Activated B cell treated with CpG ODN at 0.5 μM for 24 hours (primary cell): ENCODE measurements around the gene JARID2. TPM values are rescaled to one million over a fixed set of nuclear protein-coding genes. Genes with fewer than 3 reads are reported as not detected.

ENCODE experiments used
- ATAC-seq: fragments of 200-7000 bp; cut with Tn5 transposase; one replicate; pipeline ENCODE4 v1.10.0; 2021; ENCODE audit warnings: low read depth, mild to moderate bottlenecking, moderate library complexity
- CTCF ChIA-PET: fragments of 350-600 bp; sonication (Branson Sonifier 250); formaldehyde crosslinking; loops from one replicate; lab custom pipeline; 2021; ENCODE audit warnings: antibody characterized with exemption; lab: Charles Lee
- POLR2A ChIA-PET: fragments of 350-600 bp; sonication (Branson Sonifier 250); formaldehyde crosslinking; loops from one replicate; lab custom pipeline; 2021; ENCODE audit warnings: antibody characterized with exemption; lab: Charles Lee
- DNase-seq: peaks from one replicate; pipeline ENCODE4 v3.0.0; 2022
- H3K27ac Mint-ChIP-seq: one replicate; pipeline ENCODE4 v1.8.0; 2020; ENCODE audit warnings: mixed read lengths
- H3K27me3 Mint-ChIP-seq: one replicate; pipeline ENCODE4 v1.8.0; 2021; ENCODE audit warnings: mixed read lengths
- H3K36me3 Mint-ChIP-seq: one replicate; pipeline ENCODE4 v1.8.0; 2021; ENCODE audit warnings: low read depth, mixed read lengths
- H3K4me1 Mint-ChIP-seq: one replicate; pipeline ENCODE4 v1.8.0; 2021; ENCODE audit warnings: mixed read lengths
- H3K4me3 Mint-ChIP-seq: one replicate; pipeline ENCODE4 v1.8.0; 2020; ENCODE audit warnings: mild to moderate bottlenecking, mixed read lengths
- H3K9me3 Mint-ChIP-seq: one replicate; pipeline ENCODE4 v1.8.0; 2020; ENCODE audit warnings: mixed read lengths
- intact Hi-C: fragments of 100-400 bp; cut with micrococcal nuclease; formaldehyde crosslinking; loops from one replicate; pipeline ENCODE4 v1.15.1; 2024
- total RNA-seq: library from RNA; stranded (reverse); gene quantifications from 2 replicates; pipeline ENCODE4 v1.2.3, GENCODE V29; 2022
- TF ChIP-seq, protein P1 (sequence below): fragments of 200-600 bp; IDR thresholded peaks from one replicate; pipeline ENCODE4 v1.8.0; 2022; ENCODE audit warnings: antibody characterized with exemption, mild to moderate bottlenecking

Gene JARID2
- total RNA-seq, 1 donor from 2014 or later = 28.5 TPM

- peak overlapping the region; percentile 50 for H3K27ac Mint-ChIP-seq
- H3K9me3 Mint-ChIP-seq = no peaks in the 10 kb centered on the region
- H3K4me3 Mint-ChIP-seq = peak overlapping the region; percentile 15
- H3K4me1 Mint-ChIP-seq = peaks cover 90% of the 10 kb centered on the region
- H3K36me3 Mint-ChIP-seq = peaks cover 14% of the 10 kb centered on the region
- intact Hi-C loops = no loop called here
- no peaks in the 10 kb centered on the region for H3K27me3 Mint-ChIP-seq
- POLR2A ChIA-PET = no interaction called here
- CTCF ChIA-PET = no interaction called here
- peak; percentile 49 for ATAC-seq
- no peak for DNase-seq
- TF ChIP-seq, protein P1, sequence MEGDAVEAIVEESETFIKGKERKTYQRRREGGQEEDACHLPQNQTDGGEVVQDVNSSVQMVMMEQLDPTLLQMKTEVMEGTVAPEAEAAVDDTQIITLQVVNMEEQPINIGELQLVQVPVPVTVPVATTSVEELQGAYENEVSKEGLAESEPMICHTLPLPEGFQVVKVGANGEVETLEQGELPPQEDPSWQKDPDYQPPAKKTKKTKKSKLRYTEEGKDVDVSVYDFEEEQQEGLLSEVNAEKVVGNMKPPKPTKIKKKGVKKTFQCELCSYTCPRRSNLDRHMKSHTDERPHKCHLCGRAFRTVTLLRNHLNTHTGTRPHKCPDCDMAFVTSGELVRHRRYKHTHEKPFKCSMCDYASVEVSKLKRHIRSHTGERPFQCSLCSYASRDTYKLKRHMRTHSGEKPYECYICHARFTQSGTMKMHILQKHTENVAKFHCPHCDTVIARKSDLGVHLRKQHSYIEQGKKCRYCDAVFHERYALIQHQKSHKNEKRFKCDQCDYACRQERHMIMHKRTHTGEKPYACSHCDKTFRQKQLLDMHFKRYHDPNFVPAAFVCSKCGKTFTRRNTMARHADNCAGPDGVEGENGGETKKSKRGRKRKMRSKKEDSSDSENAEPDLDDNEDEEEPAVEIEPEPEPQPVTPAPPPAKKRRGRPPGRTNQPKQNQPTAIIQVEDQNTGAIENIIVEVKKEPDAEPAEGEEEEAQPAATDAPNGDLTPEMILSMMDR = no peak
These were observed 181.6 kb downstream of the JARID2 start for GRCh38 chr6:15427331-15428070.

DNA sequence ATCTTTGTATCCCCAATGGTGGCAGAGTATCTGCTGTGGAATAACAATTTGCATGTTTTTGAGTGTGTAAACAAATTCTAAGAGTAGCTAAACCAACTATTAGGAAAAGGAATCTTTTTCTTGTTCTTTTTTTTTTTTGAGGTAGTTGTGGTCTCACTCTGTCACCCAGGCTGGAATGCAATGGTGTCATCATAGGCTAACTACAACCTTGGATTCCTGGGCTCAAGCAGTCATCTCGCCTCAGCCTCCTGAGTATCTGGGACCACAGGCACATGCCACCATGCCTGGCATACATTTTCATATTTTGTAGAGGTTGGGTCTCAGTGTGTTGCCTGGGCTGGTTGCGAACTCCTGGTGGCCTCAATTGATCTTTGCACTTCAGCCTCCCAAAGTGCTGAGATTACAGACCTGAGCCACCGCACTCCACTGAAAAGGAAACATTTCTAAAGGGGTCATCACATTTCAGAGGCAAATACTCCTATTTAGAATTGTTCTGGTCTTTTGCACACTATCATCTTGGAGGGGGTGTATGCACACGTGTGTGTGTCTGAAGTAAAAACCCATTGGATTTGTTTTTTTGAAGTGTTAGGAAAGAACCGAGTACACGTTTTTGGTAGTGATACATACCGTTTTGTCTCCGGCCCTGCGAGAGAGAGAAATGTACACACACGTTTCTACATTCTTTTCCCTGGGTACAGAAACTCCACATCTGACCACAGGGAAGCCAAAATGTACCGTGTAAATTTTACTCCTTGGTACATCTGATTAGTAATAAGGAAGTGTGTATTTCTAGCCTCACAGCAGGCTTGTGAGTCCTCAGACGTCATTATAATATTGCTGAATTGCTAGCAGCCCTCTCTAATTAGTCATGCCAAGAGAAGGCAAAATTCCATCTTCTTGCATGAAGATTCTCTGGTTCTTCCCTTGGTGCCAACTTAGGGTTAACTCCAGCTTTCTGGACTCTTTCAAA lies 183.6 kb downstream of the JARID2 start:
- ChIA-PET POLR2A (interaction anchor here (0.6 kb wide), 1 partner anchor 65 kb away, joined by 9 read pairs; no protein-coding TSS in a partner anchor), CTCF (interaction anchor here (1.2 kb wide), 1 partner anchor 20 kb away, joined by 3 read pairs; no protein-coding TSS in a partner anchor)
- TF ChIP-seq, protein P1 = no peak
- DNase-seq = no peak
- Mint-ChIP-seq H3K36me3 (peaks cover 14% of the 10 kb centered on the region), H3K27ac (peak overlapping the region; percentile 32), H3K4me3 (no peak overlapping the region), H3K9me3 (no peaks in the 10 kb centered on the region), H3K27me3 (no peaks in the 10 kb centered on the region), H3K4me1 (peaks cover 91% of the 10 kb centered on the region)
- ATAC-seq = peak; percentile 53
- intact Hi-C loops = no loop called here

- intact Hi-C loops = no loop called here
- Mint-ChIP-seq H3K9me3 (no peaks in the 10 kb centered on the region), H3K4me3 (no peak overlapping the region), H3K4me1 (peaks cover 94% of the 10 kb centered on the region), H3K36me3 (peaks cover 12% of the 10 kb centered on the region), H3K27ac (no peak overlapping the region), H3K27me3 (no peaks in the 10 kb centered on the region)
- CTCF ChIA-PET = no interaction called here
- POLR2A ChIA-PET = interaction anchor here (0.6 kb wide), 1 partner anchor 64 kb away, joined by 9 read pairs; no protein-coding TSS in a partner anchor
- ATAC-seq (no peak), DNase-seq (no peak)
- TF ChIP-seq, protein P1 = no peak
These were observed 184.3 kb downstream of the JARID2 start for GRCh38 chr6:15430186-15430585.

GRCh38 chr6:15430931-15431405 lies 185.1 kb downstream of the JARID2 start:
- H3K4me3 Mint-ChIP-seq = no peak overlapping the region
- H3K36me3 Mint-ChIP-seq = peaks cover 9% of the 10 kb centered on the region
- CTCF ChIA-PET = no interaction called here

More at GRCh38 chr6:15430931-15431405, 185.1 kb downstream of the JARID2 start:
- POLR2A ChIA-PET = no interaction called here
- no peak overlapping the region for H3K27ac Mint-ChIP-seq
- intact Hi-C loops = no loop called here
- no peaks in the 10 kb centered on the region for H3K27me3 Mint-ChIP-seq
- peaks cover 92% of the 10 kb centered on the region for H3K4me1 Mint-ChIP-seq
- TF ChIP-seq, protein P1 = no peak
- DNase-seq = no peak
- H3K9me3 Mint-ChIP-seq = no peaks in the 10 kb centered on the region
- no peak for ATAC-seq
